ENCODE results near the gene AMOTL2. TPM values are rescaled to one million over a fixed set of nuclear protein-coding genes. Genes with fewer than 3 reads are reported as not detected.
A peak's percentile ranks its signal among the peaks of the same experiment; 100 is the strongest.

AMOTL2 gene
- total RNA-seq, 1 experiment from 2014 or later: 15.1 TPM

GRCh38 chr3:134317106-134317947 lies 56.9 kb downstream of the AMOTL2 start:
- DNase-seq (ENCODE audit: low read depth): peak; percentile 82

- DNase-seq (ENCODE audit: low read depth): peak; percentile 79
Measured at GRCh38 chr3:134315286-134316106, 58.8 kb downstream of the AMOTL2 start.

- no peak for DNase-seq (ENCODE audit: low read depth)
Measured at GRCh38 chr3:134314588-134315285, 59.5 kb downstream of the AMOTL2 start.

- no peak for DNase-seq (ENCODE audit: low read depth)
Measured at GRCh38 chr3:134313847-134314587, 60.2 kb downstream of the AMOTL2 start.

GRCh38 chr3:134312873-134313846 lies 61.1 kb downstream of the AMOTL2 start:
- peak; percentile 72 for DNase-seq (ENCODE audit: low read depth)

- DNase-seq (ENCODE audit: low read depth): no peak
Measured at GRCh38 chr3:134312072-134312872, 62.0 kb downstream of the AMOTL2 start.

- DNase-seq (ENCODE audit: low read depth): no peak
Measured at GRCh38 chr3:134311693-134312071, 62.6 kb downstream of the AMOTL2 start.

GRCh38 chr3:134311265-134311664 lies 63.0 kb downstream of the AMOTL2 start:
- peak; percentile 47 for DNase-seq (ENCODE audit: low read depth)

GRCh38 chr3:134309987-134310700 lies 64.1 kb downstream of the AMOTL2 start:
- DNase-seq (ENCODE audit: low read depth): no peak

- peak; percentile 75 for DNase-seq (ENCODE audit: low read depth)
Measured at GRCh38 chr3:134308350-134308891, 65.8 kb downstream of the AMOTL2 start.

GRCh38 chr3:134307425-134307824 lies 66.8 kb downstream of the AMOTL2 start:
- DNase-seq (ENCODE audit: low read depth): no peak

- DNase-seq (ENCODE audit: low read depth): no peak
Measured at GRCh38 chr3:134306320-134306719, 67.9 kb downstream of the AMOTL2 start.

Other genes starting within 250 kb of the AMOTL2 start
- 88.9 and 89.6 TPM in 2 replicates for gene RYK, start 123.6 kb downstream of the AMOTL2 start, total RNA-seq (2014; rRNA removed; shearing (Covaris generic))
- 116 and 132 TPM in 2 replicates for gene ANAPC13, start 111.5 kb upstream of the AMOTL2 start, total RNA-seq (2014; rRNA removed; shearing (Covaris generic))
- gene CEP63, start 111.6 kb upstream of the AMOTL2 start, total RNA-seq (2014; rRNA removed; shearing (Covaris generic)): 17.8 and 40.0 TPM in 2 replicates